Activated CD8-positive, alpha-beta memory T cell treated with anti-CD3 and anti-CD28 coated beads for 24 hours (primary cell): ENCODE data around the gene PRAMEF8.
A peak's percentile ranks its signal among the peaks of the same experiment; 100 is the strongest.
"Not testable (repeated sequence)": the region's sequence is repeated elsewhere in the genome, so short reads cannot be mapped to it uniquely, and the experiment has no call there.

Experiments used
- DNase-seq: peaks from one replicate; pipeline ENCODE4 v3.0.0-alpha.2; 2020

Gene PRAMEF8

GRCh38 chr1:13285037-13285436 lies at the start of gene PRAMEF8:
PRAMEF8 (minus strand) TSS chr1:13285137; CDS start chr1:13284091, 1,046 bp downstream.
- DNase-seq: not testable (repeated sequence)

- not testable (repeated sequence) for DNase-seq
Measured at GRCh38 chr1:13315281-13315680, 30.3 kb upstream of the PRAMEF8 start, which contains the start of gene PRAMEF15. PRAMEF15 (plus strand) TSS chr1:13315581; CDS start chr1:13318408, 2,827 bp downstream.

- DNase-seq: not testable (repeated sequence)
Measured at GRCh38 chr1:13303239-13303638, 18.3 kb upstream of the PRAMEF8 start, which contains the start of gene PRAMEF33. PRAMEF33 (plus strand) TSS chr1:13303539; CDS start chr1:13305955, 2,416 bp downstream.

- not testable (repeated sequence) for DNase-seq
Measured at GRCh38 chr1:13302197-13302596, 17.3 kb upstream of the PRAMEF8 start.

- not testable (repeated sequence) for DNase-seq
Measured at GRCh38 chr1:13298699-13299098, 13.8 kb upstream of the PRAMEF8 start.

DNA sequence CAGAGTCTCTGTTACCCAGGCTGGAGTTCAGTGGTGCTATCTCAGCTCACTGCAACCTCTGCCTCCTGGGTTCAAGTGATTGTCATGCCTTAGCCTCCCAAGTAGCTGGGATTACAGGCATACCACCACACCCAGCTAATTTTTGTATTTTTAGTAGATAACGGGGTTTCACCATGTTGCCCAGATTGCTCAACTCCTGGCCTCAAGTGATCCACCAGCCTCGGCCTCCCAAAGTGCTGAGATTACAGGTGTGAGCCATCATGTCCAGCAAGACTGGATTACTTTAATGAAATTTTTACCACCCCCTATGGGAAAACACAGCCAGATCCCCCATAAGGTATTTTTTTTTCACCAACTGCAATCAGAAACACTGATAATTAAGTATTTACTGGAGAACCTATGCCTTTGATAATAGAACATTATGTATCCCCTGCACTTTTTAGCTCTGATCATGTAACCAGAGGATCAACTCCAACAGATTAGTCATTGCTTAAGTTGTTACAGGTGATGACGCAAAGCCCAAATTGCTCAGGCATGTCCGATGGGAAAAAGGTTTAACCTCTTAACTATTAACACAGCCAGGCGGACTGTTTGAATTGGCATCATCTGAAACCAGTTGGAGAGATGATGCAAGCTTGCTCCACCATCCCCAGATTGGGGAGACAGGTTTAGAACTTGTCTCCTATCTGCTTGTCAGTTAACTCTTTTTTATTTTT lies 12.4 kb upstream of the PRAMEF8 start:
- not testable (repeated sequence) for DNase-seq

DNA sequence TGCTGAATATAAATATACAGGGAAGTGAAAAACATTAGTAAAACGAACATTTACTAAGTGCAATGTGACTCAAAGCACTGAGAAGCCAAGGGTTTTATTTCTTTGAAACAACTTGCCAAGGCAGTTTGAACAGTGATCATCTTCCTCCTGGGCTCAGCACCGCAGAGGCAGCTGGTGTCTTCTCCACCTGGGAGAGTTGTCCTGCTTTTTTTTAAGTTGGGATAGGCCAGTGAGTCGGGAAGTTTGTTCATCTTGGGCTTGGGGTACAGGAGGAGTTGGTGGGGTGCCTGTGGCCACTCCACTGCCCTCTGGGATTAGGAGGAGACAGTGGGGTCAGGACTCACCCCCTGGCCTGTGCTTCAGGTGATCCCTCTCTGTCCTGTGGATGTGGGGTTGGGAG lies 4.1 kb upstream of the PRAMEF8 start:
- not testable (repeated sequence) for DNase-seq

DNA sequence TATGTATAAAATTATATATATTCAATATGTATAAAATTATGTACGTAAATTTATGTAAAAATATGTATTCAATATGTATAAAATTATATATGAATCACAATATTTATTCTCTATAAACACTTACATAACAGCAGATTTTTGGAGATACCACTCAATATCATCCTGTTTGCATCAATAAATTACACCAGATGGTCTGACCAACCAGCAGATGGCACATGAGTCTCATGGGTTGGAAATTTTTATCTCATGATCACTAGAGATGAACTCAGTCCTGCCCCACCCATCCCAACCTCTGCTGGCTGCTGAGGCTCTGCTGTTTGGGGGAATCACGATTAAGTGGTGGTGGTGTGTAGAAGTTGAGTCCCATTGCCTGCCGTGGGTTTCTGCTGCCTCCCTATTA lies 5.3 kb downstream of the PRAMEF8 start:
- not testable (repeated sequence) for DNase-seq

DNA sequence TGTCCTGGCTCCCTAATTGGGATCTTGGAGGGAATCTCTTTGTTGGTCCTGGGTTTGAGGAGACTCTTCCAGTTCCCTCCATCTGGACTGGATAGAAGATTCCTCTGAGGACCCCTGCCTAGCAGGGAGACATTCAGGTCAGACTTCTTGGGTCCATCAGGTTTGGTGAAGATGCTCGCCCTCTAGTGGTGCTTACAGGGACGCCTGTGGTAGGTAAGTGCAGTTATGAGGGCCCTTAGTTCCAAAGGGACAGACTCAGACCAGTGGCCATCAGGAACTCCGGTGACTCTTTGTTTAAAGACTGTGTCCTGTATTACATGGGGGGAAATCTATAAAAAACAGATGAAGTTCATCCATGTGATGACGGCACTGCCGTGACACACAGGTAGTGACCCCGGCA lies 7.9 kb downstream of the PRAMEF8 start:
- not testable (repeated sequence) for DNase-seq

- DNase-seq: not testable (repeated sequence)
Measured at GRCh38 chr1:13265124-13265523, 19.8 kb downstream of the PRAMEF8 start.

DNA sequence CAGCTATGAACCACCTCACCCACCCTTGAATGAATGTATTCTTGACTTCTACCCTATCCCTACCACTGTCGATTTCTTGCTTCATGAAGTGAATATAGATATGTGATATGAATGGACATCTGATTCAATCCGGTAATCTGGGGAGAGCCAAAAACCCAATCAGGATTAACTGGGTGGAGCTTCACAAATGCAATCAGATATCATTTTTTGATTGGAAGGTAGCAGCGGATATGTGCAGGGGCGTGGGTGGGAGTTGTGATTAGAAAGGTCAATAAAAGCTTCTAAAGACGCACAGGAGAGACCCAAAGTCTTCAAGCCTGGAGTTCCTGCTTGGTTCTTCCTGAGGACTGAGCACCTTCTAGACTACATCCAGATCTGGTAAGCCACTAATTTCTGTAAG lies 31.0 kb downstream of the PRAMEF8 start, which contains the start of gene PRAMEF5:
TSS of gene PRAMEF5 (plus strand) at position 301 of the 400 bp plus-strand sequence. CDS start 5,071 bp downstream, outside the sequence.
- DNase-seq: not testable (repeated sequence)

GRCh38 chr1:13247122-13247521 lies 37.8 kb downstream of the PRAMEF8 start:
- not testable (repeated sequence) for DNase-seq

DNA sequence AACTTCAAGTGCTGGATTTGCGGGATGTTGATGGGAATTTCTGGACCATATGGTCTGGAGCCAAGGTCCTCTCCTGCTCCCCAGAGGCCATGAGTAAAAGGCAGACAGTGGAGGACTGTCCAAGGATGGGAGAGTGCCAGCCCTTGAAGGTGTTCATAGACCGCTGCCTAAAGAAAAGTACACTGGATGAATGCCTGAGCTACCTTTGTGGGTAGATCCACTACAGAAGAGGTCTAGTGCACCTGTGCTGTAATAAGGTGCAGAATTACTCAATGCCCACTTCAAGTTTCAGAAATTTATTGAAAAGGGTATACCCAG lies 38.4 kb downstream of the PRAMEF8 start:
- not testable (repeated sequence) for DNase-seq

DNA sequence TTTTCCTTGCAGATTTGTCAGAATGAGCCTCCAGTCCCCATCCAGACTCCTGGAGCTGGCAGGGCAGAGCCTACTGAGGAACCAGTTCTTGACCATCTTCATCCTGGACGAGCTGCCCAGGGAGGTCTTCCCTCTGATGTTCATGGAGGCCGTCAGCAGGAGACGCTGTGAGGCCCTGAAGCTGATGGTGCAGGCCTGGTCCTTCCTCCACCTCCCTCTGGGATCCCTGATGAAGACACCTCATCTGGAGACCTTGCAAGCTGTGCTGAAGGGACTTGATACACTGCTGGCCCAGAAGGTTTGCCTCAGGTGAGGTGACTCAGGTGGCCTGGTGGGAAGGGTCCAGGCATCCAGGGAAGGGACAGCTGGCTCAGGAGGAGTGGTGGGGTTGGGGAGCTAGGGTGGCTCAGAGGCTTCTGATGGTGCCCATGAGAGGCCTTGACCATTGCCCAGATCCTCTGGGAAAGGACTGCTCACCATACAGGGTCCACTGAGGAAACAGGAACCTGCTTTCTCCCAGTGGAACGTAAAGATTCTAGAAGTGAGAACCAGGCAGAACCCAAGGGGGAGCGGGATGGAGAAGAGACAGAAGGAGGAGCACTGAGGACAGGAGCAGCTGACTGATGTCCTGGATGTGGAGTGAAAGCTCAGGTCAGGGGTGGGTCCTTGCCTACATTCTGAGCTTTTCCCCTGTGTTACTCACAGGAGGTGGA lies 38.9 kb downstream of the PRAMEF8 start:
- DNase-seq: not testable (repeated sequence)

- not testable (repeated sequence) for DNase-seq
Measured at GRCh38 chr1:13243536-13244263, 41.2 kb downstream of the PRAMEF8 start.

DNA sequence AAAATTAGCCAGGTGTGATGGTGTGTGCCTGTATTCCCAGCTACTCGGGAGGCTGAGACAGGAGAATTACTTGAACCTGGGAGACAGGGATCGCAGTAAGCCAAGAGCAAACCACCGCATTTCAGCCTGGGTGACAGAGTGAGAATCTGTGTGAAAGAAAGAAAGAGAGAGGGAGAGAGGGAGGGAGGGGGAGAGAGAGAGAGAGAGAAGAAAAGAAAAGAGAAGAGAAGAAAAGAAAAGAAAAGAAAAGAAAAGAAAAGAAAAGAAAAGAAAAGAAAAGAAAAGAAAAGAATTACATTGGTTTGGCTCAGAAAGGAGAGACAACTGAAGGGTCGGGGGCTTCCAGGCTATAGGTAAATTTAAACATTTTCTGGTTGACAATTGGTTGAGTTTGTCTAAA lies 45.3 kb downstream of the PRAMEF8 start:
- DNase-seq: not testable (repeated sequence)

GRCh38 chr1:13237572-13237971 lies 47.4 kb downstream of the PRAMEF8 start:
- not testable (repeated sequence) for DNase-seq

DNA sequence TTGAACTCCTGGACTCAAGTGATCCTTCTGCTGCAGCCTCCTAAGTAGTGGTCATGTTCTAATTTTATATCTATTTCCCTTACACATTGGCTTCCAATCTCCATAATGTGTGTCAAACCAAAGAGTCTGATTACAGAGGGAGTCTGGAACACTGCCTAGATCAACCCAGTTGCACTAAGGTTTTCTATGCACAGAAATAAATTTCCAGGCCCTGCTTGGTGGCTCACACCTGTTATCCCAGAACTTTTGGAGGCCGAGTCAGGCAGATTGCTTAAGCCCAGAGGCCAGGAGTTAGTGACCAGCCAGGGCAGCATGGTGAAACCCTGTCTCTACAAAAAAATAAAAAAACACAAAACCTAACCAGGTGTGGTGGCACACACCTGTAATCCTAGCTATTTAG lies 50.9 kb downstream of the PRAMEF8 start:
- DNase-seq: peak; percentile 40

DNA sequence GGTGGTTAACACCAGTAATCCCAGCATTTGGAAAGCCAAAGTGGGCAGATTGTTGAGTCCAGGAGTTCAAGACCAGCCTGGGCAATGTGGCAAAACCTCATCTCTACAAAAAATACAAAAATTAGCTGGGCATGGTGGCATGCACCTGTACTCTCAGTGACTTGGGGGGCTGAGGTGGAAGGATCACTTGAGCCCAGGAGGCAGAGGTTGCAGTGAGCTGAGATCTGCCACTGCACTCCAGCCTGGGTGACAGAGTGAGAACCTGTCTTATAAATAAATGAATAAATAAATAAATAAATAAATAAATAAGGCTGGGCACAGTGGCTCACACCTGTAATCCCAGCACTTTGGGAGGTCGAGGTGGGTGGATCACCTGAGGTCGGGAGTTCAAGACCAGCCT lies 52.9 kb downstream of the PRAMEF8 start:
- peak; percentile 24 for DNase-seq
